GM19455 (cell line): Measurements from ENCODE around the gene TIMP2.
"Not testable (repeated sequence)": the region's sequence is repeated elsewhere in the genome, so short reads cannot be mapped to it uniquely, and the experiment has no call there.

Experiments used
- ATAC-seq: cut with Tn5 transposase; IDR thresholded peaks from one replicate; pipeline ENCODE4 v1.9.1; 2021; ENCODE audit not compliant: unreplicated experiment

Gene TIMP2

GRCh38 chr17:78892062-78892456 lies 33.1 kb downstream of the TIMP2 start:
- ATAC-seq: no peak

GRCh38 chr17:78891406-78892061 lies 33.7 kb downstream of the TIMP2 start:
- no peak for ATAC-seq

DNA sequence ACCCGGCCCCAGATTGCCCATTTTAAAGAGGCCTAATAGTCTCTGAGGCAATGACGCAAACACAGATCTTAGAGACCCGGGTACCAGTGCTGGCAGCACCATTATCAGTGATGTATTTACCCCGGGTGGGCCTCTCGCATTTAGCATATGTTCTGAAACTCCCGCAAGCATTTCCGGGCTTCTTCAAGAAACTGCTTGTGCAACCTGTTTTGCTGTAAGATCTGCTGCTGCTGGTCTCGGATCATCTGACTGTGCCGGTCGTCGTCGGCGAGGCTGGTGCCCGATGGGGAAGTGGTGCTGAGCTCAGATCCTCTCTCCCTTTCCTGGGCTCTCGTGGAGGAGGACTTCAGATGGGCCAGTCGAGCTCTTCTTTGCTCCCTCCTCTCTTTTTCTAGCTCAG lies 34.7 kb downstream of the TIMP2 start:
- ATAC-seq: no peak

- ATAC-seq: not testable (repeated sequence)
Measured at GRCh38 chr17:78890096-78890495, 35.1 kb downstream of the TIMP2 start.

DNA sequence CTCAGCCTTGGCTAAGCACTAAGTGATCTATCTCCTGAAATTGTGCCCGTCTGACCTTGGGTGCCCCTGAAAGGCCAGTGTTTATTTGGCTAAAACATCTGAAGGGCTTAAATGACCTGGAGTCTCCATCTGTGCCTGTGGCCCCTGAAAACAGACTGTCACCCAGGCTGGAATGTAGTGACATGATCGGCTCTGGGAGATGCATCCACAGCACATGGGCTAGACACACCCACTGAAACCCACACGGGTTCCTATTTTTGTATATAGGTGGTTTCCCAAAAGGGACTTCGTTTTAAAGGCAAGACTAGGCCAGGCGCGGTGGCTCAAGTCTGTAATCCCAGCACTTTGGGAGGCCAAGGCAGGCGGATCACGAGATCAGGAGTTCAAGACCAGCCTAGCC lies 35.7 kb downstream of the TIMP2 start:
- ATAC-seq: no peak

GRCh38 chr17:78888941-78889518 lies 36.2 kb downstream of the TIMP2 start:
- no peak for ATAC-seq

GRCh38 chr17:78886954-78887353 lies 38.2 kb downstream of the TIMP2 start:
- no peak for ATAC-seq

DNA sequence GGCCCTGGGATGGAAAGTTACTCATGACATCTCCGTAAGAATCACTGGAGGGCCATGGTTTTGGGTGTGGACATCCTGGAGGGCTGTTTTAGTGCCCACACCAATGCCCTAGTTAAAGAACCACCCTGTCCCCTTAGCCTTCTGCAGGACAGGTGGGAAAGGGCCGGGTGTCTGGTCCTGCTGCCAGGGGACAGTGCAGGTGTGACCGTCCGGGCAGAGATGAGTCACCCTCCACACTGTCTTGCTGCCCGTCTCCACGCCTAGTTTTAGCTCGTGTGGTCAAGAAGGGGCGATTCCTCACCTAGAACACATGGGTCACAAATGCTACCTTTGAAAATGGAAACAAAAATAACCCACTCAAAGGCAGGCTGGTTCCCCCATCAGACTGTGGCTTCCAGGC lies 39.2 kb downstream of the TIMP2 start:
- no peak for ATAC-seq

- no peak for ATAC-seq
Measured at GRCh38 chr17:78884876-78885667, 40.1 kb downstream of the TIMP2 start.

- no peak for ATAC-seq
Measured at GRCh38 chr17:78884148-78884825, 40.9 kb downstream of the TIMP2 start.

DNA sequence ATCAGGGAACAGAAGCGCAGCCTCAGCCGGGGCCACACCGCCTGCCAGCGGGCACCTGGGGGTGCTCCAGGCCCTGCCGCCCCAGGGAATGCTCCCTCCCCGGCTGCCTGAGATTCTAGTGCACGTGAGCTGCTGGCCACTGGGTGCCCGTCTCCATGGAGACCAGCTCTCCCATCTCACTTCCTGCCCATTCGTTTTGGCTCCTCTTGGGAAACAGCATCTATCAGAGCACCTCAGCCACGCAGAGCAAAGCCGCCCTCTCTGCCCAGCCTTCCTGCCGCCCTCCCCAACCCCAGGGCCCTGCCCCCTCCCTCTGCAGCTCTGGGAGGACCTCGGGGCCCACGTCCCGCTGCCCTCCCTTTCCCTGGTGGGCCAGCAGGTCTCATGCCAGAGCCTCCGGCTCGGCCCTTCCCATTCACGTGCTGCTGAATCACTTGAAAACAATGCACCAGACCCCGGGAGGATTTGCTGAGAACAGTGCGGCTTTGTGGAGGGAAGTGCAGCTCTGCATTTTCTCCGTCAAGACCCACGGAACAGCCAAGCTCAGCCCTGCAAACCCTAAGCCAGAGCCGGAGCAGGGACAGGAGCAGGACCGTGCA lies 41.6 kb downstream of the TIMP2 start:
- ATAC-seq: no peak

- no peak for ATAC-seq
Measured at GRCh38 chr17:78883089-78883532, 42.1 kb downstream of the TIMP2 start.

GRCh38 chr17:78882540-78883088 lies 42.6 kb downstream of the TIMP2 start:
- no peak for ATAC-seq

- no peak for ATAC-seq
Measured at GRCh38 chr17:78879635-78880186, 45.5 kb downstream of the TIMP2 start.

GRCh38 chr17:78878871-78879527 lies 46.2 kb downstream of the TIMP2 start:
- ATAC-seq: no peak

GRCh38 chr17:78878261-78878660 lies 46.9 kb downstream of the TIMP2 start:
- no peak for ATAC-seq

GRCh38 chr17:78876954-78877517 lies 48.2 kb downstream of the TIMP2 start:
- not testable (repeated sequence) for ATAC-seq

DNA sequence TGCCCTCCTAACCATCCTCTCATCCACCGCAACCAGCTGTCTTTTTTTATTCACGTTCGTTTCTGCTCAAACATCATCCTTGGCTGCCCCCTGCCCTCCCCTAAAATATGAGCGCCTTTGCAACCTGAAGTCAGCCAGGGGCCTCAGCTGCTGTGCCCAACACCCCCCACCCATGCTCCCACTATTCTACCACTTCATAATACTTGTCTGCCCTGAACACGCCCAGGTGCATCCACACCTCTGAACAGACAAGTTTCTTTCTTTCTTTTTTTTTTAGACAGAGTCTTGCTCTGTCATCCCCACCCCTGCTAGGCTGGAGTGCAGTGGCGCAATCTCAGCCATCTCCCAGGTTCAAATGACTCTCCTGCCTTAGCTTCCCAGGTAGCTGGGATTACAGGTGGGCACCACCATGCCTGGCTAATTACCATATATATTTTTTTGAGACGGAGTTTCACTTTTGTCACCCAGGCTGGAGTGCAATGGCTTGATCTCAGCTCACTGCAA lies 49.0 kb downstream of the TIMP2 start:
- ATAC-seq: no peak

GRCh38 chr17:78875363-78876093 lies 49.7 kb downstream of the TIMP2 start:
- no peak for ATAC-seq
